CD4-positive, alpha-beta T cell treated with Interleukin-6 at 100 ng/mL for 8 hours (primary cell): ENCODE data around the gene CATSPERB.
"Not testable (repeated sequence)": the region's sequence is repeated elsewhere in the genome, so short reads cannot be mapped to it uniquely, and the experiment has no call there.

Experiments
- DNase-seq: peaks from one replicate; pipeline ENCODE4 v3.0.0-alpha.2; 2020; ENCODE audit warnings: mixed read lengths, low spot score

CATSPERB gene

DNA sequence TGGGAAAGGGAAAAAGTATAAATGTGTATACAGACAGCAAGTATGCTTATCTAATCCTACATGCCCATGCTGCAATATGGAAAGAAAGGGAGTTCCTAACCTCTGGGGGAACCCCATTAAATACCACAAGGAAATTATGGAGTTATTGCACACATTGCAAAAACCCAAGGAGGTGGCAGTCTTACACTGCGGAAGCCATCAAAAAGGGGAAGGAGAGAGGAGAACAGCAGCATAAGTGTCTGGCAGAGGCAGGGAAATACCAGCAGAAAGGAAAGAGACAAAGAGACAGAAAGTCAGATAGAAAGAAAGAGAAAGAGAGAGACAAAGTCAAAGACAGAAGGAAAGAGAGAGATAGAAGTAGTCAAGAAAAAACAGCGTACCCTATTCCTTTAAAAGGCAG is 64.8 kb downstream of the CATSPERB start:
- DNase-seq = not testable (repeated sequence)

DNA sequence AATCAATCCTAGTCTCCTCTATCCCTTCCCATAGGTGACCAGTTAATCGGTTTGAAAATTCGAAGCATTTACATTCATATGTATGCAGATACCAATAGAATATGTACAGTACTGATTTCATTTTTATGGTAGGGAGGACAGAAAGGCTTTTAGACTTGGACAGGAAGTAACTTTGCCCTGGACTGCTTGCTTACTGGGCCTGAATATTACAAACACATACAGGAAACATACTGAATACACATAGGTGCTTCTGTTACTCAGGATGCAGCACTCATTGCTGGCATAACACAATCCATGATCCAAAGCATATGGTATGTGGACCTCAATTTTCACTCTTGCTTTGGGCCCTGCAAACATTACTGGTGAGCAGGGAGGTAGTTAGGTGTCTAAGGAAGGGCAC is 71.1 kb downstream of the CATSPERB start:
- no peak for DNase-seq

DNA sequence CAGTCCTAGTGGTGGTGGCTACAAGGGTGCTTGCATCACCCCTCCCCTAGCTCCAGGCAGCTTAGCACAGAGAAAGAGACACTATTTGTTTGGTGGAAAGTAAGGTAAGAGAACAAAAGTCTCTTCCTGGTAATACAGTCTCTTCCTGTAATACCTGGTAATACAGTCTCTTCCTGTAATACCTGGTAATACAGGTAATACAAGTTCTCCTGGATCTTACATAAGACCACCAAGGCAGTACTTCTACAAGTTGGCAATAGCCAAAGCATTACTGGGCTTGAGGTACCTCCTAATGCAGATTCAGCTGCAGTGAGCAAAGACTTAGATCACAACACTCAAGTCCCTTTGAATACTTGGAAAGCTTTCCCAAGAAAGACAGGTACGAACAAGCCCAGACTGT is 77.0 kb downstream of the CATSPERB start:
- no peak for DNase-seq

DNA sequence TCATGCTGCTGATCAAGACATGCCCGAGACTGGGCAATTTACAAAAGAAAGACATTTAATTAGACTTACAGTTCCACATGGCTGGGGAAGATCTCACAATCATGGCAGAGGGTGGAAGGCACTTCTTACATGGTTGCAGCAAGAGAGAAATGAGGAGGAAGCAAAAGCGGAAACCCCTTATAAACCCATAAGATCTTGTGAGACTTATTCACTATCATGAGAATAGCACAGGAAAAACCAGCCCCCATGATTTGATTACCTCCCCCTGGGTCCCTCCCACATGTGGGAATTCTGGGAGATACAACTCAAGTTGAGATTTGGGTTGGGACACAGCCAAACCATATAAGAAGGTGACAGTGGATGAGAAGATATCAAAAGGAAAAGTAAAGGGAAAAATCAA is 78.4 kb downstream of the CATSPERB start:
- no peak for DNase-seq

DNA sequence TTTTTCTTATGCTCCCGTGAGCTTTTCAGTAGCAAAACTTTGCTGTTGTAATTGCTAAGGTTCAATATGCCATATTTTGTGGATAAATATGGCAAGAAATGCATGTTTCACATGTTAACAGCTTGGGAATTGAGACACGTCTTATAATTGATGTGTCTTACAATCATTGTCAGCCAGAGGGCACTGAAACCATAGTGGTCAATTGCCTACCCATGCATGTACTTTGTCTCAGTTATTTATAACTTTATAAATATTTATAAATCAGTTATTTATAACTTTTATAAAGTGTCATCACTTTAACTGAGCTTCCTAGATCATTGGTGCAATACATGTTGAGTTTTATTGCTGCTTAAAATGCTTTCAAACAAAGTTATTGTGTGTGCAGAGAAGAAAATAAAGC is 82.0 kb downstream of the CATSPERB start:
- DNase-seq = peak; percentile 12

DNA sequence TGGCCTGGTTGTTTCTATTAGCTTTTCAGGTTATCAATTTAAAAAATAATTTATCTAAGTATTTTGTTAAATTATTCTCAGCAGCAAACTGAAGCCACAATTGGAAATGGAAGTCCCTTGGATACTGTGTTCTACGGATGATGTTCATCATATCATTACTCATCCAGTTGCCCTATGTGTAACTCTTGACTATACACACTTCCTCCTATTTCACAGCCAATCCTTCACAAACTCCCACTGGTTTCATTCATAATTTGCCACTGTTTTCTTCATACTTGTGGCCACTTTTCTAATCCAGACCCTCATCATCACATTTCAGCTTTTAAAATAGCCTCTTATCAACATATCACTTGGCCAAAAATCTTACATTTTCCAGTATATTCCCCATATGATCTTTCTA is 84.0 kb downstream of the CATSPERB start:
- no peak for DNase-seq

DNA sequence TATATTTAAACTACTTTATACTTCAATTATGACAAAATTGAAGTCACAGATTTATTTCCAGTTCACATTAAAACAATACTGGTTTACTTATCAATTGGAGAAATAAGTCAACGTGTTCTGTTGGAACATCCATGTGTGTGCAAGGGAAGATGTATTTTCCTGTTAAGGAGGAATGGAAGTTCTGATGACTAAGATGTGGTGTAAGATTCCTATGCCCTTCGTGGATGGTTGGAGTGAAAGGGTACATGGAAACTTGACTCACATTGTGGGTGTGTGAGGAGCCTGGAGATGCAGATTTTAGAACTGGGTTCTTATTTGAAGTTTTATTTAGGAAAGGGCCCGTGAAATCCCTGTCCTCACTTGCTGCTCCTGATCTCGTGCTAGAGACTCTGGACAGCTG is 95.3 kb downstream of the CATSPERB start:
- DNase-seq = no peak

DNA sequence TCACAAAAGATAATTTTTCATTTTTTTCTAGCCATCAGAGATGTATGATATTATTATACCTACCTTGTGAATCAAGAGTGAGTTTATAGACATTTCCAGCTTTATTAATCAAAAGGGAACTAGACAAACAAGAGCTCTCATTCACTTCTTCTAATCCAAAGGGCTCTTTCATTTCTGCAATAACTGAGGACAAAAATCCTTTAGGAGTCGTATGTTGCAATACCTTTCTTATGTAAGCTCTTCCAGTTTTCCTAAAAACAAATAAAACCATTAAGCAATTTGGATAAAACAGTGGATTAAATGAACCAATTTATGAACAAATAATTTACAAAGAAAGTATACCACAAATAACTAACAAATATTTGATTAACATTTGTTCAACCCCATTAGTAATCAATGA is 107.1 kb downstream of the CATSPERB start:
- DNase-seq = no peak

DNA sequence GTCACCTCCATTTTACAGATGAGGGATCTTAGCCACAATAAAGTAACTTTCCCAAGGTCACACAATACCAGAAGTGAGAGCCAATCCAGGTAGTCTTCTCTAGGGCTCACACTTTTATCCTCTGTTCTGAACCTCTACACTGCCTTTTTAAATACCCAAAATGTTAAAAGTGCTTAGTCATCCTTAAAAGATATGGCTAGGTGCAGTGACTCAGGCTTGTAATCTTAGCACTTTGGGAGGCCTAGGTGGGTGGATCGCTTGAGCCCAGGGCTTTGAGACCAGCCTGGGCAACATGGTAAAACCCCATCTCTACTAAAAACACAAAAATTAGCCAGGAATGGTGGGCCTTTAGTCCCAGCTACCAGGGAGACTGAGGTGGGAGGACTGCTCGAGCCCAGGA is 117.7 kb downstream of the CATSPERB start:
- DNase-seq = no peak

DNA sequence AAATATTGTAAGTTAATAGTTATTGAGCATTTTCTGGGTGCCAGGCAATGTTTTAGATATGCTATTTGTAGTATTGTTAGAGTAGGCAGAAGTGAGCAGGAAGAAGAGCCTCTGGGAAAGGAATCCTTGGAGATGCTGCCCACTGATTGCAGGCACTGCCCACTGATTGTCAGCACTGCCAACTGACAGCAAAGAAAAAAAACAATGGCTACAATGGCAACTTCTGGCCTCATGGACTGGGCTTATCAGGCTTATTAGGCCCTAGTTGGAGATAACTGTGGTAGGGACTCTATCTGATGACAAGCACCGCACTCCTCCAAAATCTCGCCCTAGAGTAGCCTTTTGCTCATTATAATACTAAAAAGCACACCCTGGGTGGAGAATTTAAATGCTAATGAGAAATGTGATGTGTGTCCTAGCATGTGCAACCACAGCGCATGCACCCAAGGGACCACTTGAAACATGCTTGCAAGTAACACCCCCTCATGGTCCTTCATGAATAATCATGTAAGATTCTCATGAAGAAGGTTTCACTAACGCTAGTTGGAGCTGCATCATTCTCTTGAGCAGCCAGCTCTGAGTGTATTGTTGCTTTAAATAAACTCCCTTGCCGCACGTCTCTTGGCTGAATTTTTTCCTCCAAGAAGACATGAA is 118.3 kb downstream of the CATSPERB start:
- DNase-seq = no peak

DNA sequence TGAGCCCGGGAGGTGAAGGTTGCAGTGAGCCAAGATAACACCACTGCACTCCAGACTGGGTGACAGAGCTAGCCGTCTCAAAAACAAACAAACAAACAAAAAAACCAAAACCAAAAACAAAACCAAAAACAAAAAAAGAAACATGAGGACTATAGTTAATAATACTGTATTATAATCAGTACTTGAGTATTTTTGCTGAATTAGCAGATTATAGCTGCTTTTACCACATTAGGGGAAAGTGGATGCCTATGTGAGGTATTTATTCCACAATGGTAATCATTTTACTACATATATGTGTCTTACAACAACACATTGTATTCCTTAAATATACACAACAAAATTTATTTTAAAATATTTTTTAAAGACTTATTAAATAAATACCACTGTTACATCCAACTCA is 120.4 kb downstream of the CATSPERB start:
- DNase-seq = no peak

DNA sequence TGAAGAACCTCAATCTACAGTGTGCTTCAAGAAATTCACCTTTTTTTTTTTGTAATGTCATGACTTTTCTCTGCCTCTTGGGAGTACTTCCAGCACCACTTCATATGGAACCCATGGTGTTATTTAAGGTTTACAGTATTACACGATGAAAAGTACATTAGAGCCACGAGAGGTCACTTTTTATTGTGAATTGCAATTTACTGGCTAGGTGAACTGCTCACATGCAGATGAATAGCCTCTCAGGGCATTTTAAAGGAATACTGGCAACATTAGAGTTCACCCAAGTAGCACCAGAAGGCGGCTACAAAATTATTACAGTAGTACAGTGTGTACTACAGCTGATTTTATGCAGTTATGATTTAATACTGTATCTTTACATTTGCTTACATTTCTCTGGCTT is 122.7 kb downstream of the CATSPERB start:
- DNase-seq = no peak

DNA sequence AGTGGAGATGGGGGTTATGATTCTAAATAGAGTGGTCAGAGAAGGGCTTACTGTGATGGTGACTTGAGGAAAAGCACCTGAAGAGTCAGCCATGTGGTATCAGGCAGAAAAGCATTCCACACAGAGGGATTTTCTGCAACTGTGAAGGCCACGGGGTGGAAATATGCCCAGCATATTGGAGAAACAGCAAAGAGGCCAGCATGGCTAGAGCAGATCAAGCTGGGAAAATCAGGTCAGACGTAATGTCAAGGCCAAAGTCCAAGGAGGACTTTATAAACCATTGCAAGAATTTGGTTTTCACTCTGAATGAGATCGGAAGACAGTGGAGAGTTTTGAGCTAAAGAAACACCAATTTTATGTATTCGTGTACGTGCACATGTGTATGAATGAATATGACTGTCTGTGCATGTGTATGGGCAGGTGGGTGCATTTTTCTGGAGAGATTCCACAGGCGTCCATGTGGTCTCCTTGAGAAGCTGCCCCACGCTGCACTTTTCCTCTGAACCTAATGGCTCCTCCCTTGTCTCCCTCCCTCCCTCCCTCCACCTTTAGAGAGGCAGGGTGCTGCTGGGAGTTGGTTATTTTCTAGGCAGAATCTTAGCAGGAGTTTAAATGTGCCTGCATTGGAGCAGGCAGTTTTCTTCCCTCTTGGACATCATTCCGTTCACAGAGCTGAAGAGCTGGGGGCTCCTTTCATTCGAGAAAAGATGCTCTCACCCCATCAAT is 124.4 kb downstream of the CATSPERB start:
- DNase-seq = no peak

DNA sequence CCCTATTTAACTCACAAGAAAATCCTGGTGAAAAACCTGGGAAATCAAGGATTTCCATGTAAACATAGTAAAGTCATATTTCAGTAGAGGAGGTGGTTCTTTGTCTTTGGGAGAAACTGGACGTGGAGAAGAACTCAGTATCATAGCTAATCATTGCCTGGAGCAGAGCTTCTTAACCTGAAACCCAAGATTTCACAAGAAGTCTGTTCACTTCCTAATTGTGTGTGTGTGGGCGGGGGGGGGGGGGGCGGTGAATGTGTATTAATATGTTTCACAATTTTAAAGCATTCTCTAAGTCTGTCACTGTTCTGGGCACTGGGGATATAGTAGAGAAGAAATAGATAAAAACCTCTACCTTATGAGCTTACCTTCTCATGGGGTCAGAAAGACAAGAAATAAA is 125.0 kb downstream of the CATSPERB start:
- DNase-seq = no peak

DNA sequence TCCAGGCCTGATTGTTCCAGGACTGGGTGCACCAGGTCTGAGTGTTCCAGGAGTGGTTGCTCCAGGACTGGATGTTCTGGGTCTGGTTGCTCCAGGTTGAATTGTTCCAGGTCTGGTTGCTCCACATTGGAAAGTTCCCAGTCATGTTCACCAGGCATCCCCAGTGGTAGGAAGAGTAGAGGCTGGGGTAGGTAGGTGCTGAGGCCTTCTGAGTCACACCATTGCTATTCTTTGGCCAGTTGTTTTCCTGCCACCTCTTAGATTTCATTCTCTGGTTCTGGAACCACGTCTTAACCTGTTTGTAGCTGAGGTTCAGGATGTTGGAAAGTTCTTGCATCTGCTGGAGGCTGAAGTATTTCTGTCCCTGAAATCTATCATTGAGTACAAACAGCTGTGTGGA is 127.3 kb downstream of the CATSPERB start:
- DNase-seq = not testable (repeated sequence)

DNA sequence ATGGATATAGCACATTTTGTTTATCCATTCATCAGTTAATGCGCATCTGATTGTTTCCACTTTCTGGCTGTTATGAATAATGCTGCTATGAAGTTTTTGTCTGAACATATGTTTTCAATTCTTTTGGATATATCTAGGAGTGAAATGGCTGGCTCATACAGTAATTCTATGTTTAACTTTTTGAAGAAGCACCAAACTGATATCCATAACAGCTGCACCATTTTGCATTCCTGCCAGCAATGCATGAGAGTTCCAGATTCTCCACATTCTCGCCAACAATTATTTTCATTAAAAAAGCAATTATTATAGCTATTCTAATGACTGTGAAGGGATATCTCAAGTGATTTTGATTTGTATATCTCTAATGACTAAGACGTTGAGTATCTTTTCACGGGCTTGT is 131.9 kb downstream of the CATSPERB start:
- no peak for DNase-seq

DNA sequence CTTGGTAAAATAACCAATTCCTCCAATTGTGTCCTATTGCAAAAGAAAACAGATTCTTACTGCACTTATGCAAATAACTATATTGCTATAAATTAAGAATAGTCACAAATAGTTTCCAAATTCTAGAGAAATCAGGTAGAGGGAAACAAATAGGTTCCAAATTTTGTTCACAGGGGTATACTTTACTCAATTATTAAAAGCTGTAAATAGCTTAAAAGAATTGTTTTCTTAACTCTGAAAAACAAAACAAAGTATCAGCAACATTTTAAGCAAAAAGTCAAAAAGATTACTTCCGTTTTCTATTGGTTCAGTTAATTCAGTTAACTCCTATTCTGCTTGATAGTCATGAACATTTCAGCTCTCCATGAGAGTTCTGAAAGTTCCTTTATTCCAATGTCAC is 136.2 kb downstream of the CATSPERB start:
- no peak for DNase-seq

DNA sequence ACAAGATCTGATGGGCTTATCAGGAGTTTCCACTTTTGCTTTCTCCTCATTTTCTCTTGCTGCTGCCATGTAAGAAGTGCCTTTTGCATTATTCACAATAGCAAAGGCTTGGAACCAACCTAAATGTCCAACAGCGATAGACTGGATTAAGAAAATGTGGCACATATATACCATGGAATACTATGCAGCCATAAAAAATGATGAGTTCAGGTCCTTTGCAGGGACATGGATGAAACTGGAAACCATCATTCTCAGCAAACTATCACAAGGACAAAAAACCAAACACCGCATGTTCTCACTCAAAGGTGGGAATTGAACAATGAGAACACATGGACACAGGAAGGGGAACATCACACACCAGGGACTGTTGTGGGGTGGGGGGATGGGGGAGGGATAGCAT is 137.9 kb downstream of the CATSPERB start:
- DNase-seq = not testable (repeated sequence)

DNA sequence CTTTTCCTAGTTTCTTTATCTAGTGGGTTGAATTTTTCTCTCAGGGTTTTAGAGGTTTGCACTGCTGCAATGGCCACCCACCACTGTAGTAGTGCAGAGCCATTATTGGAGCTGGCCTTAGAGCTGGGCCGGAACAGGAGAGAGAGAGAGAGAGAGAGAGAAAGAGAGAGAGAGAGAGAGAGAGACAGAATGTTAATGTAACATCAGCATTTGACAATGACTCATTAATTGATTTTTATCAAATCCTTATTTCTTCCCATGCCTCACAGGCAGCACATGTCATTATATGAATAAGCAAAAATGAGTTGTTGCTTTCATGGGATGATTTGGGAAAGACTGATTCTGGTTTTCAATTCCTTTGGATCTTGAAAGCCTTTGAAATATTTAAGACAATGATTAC is 145.5 kb downstream of the CATSPERB start:
- no peak for DNase-seq

DNA sequence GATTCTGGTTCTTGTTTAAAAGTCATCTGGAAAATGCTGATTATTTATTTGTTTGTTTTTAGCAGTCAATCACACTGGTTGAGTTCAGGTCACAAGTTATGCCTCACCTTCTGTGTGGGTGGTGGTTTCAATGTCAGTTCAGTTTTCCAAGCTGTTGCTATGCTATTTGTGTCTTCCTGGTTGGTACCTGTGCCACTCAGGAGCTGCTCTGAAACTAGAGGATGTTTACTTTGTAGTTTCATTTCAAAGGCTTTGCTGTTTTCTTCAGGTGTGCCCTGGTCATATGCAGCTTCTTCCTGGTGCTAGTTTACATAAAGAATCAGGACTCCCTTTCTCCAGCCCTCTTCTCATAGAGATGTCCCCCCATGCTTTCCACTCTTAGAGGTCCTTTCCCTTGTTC is 146.0 kb downstream of the CATSPERB start:
- DNase-seq = no peak

DNA sequence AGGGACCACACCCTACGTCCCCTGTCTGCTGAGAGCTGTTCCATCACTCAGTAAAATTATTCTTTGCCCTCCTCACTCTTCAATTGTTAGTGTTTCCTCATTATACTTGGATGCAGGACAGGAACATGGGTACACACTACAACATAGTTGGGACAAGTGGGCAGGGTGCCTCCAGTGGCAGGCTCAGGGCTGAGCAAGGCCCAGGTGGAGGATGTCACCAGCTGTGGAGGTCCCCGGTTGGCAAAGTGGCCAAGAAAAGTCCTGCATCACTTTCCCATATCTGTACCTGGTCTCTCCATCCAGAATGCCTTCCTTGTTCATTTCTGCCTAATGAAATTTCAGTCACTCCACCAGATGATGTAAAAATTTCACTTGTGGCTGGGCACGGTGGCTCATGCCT is 149.1 kb downstream of the CATSPERB start:
- no peak for DNase-seq

DNA sequence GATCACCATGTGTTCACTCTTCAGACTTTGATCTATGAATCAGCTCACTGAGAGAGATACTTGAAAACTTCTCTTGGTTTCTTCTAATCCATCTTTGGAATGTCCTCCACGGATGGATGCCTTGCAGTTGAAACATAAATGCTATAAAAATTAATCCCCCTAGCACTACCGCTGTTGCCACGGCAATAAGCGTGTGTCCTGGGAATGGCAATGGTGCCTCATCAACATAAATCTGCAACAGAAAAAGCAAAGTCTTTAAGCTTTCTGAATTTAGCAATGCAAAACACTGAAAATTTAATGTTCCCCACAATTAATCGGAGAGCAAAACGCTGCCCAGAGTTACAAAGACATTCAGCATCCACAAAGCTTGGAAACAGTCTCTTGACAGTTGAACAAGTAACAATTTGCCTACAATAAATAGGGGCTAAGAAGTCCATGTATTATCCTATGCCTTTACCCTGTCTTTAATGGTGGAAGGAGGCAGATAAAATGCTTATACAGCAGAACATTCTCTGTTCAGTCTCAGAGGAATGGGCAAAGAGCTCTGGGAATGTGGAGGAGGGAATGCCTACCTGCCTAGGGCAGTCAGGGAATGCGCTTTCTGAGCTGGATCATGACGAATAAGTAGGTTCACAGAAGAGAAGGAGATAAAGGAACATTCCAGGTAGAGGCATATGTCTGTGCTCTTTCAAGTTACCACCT is 150.9 kb downstream of the CATSPERB start:
- no peak for DNase-seq

DNA sequence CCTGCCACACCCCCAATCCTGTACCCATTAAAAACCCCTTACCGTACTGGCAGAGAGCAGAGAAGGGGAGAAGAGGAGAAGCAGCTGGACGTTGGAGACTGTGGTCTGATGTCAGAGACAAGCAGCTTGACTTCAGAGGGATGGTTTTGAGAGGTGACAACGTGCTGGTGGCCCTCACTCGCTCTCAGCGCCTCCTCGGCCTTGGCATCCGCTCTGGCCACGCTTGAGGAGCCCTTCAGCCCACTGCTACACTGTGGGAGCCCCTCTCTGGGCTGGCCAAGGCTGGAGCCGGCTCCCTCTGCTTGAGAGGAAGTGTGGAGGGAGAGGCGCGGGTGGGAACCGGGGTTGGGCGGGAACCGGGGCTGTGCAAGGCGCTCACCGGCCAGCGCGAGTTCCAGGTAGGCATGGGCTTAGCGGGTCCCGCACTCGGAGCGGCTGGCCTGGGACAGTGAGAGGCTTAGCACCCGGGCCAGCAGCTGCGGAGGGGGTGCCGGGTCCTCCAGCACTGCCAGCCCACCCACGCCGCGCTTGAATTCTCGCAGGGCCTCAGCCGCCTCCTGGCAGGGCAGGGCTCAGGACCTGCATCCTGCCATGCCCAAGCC is 154.2 kb downstream of the CATSPERB start:
- DNase-seq = no peak
